Fibroblast of pulmonary artery (primary cell): ENCODE results near the gene MRPL22.
"Not testable (repeated sequence)": the region's sequence is repeated elsewhere in the genome, so short reads cannot be mapped to it uniquely, and the experiment has no call there.

ENCODE experiments used
- DNase-seq: peaks from one replicate; pipeline ENCODE4 v3.0.0-alpha.2; 2010; ENCODE audit warnings: low read depth
- H3K4me3 ChIP-seq: replicated peaks from 2 replicates; pipeline ENCODE4 v1.5.1; 2011; ENCODE audit warnings: low read depth, mild to moderate bottlenecking, control low read depth, low read length, moderate library complexity
- TF ChIP-seq, protein P1 (sequence below): IDR thresholded peaks from 2 replicates; pipeline ENCODE4 v1.5.1; 2011; ENCODE audit warnings: mild to moderate bottlenecking, control low read depth, low read length, inconsistent platforms; ENCODE audit errors: missing control alignments

MRPL22 gene

DNA sequence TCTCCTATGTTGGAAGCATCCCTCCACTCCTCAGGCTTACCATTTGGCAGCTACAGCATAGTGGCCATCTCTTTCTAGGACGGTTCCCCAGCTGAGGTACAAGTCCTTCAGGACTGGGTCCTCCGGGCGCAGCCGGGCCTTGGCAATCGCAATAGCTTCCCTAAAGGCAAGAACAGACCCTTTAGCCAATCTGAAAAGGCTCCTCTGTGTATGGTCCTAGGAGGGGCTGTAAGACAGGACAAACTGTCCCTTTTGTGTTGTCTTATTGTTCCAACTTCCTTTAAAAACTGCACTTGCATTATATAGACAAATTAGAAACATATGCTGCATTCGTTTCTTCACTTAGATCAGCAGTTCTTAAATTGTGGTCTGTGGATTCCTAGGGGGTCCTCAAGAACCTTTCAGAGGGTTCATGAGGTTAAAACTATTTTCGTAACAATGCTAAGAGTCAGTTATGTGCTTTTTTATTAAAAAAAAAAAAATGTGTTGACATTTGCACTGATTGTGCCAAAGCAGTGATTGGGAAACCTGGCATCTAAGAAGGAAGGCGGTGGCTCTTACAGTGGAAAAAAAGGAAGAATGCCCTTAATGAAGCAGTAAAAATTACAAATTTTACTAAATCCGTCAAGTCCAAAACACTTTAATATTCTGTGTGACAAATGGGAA, 41.6 kb upstream of the MRPL22 start:
- no peak overlapping the region for H3K4me3 ChIP-seq
- DNase-seq = no peak
- TF ChIP-seq, protein P1, sequence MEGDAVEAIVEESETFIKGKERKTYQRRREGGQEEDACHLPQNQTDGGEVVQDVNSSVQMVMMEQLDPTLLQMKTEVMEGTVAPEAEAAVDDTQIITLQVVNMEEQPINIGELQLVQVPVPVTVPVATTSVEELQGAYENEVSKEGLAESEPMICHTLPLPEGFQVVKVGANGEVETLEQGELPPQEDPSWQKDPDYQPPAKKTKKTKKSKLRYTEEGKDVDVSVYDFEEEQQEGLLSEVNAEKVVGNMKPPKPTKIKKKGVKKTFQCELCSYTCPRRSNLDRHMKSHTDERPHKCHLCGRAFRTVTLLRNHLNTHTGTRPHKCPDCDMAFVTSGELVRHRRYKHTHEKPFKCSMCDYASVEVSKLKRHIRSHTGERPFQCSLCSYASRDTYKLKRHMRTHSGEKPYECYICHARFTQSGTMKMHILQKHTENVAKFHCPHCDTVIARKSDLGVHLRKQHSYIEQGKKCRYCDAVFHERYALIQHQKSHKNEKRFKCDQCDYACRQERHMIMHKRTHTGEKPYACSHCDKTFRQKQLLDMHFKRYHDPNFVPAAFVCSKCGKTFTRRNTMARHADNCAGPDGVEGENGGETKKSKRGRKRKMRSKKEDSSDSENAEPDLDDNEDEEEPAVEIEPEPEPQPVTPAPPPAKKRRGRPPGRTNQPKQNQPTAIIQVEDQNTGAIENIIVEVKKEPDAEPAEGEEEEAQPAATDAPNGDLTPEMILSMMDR = no peak

DNA sequence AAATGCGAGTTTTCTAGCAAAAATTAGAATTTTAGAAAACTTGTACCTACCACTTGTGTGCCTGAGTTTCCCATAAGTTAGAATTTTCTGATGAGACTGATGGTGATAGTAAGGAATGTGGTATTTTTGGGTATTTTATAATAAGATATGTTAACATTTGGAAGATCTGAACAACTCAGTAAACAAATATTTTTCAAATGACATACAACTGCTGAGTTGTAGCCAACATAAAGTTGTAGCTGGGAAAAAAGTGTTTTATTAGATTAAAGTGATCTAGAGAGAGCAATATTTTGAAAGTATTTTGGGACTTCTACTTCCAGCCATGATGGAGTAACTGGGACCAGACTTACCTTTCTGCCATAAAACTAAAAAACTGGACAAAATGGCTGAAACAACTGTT, 40.8 kb upstream of the MRPL22 start:
- TF ChIP-seq, protein P1 = no peak
- no peak overlapping the region for H3K4me3 ChIP-seq
- no peak for DNase-seq

DNA sequence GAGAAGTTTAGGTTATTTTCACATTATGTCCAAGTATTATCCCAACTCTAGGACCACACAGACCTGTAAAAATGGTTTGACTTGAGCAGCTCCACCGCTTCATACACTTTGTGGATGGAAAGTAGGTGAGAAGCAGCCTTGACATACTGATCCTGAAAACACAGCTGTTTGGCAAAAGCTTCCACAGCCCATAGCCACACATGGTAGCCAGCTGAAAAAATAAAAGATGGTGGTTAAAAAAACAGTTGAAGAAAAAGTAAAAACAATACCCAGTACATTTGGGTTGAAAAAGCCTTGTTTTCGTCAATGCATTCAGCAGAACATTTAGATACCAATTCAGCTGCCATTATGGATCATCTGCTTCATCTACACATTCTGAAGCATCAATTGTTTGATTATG, 39.6 kb upstream of the MRPL22 start:
- TF ChIP-seq, protein P1 = no peak
- H3K4me3 ChIP-seq = no peak overlapping the region
- no peak for DNase-seq

DNA sequence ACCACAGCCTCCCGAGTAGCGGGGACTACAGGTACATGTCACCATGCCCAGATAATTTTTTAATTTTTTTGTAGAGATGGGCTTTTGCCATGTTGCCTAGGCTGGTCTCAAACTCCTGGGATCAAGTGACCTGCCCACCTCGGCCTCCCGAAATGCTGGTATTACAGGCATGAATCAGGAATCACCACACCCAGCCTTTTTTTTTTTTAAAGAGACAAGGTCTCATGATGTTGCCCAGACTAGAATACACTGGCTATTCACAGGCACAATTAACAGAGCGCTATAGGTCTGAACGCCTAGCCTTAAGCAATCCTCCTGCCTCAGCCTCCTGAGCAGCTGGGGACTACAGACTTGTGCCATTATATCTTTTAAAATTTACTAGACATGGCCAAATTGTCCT, 39.0 kb upstream of the MRPL22 start:
- TF ChIP-seq, protein P1 = no peak

DNA sequence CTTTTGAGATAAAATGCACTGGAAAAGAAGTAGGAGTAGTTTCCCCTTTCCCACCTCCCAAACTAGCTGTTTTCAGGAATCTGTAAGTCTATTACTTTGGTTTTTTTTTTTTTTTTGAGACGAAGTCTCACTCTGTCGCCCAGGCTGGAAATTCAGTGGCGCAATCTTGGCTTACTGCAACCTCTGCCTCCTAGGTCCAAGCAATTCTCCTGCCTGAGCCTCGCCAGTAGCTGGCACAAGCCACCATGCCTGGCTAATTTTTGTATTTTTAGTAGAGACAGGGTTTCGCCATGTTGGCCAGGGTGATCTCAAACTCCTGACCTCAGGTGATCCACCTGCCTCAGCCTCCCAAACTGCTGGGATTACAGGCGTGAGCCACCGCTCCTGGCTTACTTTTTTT, 35.3 kb upstream of the MRPL22 start:
- DNase-seq, H3K4me3 ChIP-seq: not testable (repeated sequence)

More for the DNA sequence above, 39.0 kb upstream of the MRPL22 start:
- no peak overlapping the region for H3K4me3 ChIP-seq
- DNase-seq = no peak

DNA sequence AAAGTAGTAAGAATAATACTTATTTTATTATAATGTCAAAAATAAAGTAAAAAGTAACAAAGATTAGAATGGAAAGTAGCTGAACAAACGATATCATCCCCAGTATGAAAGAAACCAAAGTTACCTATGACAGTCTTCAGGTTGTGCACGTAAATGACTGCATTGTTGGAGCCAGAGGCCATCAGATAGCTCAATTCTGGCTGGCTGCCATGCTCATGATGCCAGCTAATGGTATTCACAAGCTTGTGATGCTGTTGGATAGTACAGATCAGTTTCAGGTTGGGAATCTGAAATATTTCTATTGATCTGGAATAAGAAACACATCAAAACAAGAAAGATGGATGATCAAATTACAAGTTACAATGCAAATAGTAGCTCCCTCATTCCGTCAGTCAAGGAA, 24.0 kb upstream of the MRPL22 start:
- H3K4me3 ChIP-seq = no peak overlapping the region
- TF ChIP-seq, protein P1 = no peak
- no peak for DNase-seq

DNA sequence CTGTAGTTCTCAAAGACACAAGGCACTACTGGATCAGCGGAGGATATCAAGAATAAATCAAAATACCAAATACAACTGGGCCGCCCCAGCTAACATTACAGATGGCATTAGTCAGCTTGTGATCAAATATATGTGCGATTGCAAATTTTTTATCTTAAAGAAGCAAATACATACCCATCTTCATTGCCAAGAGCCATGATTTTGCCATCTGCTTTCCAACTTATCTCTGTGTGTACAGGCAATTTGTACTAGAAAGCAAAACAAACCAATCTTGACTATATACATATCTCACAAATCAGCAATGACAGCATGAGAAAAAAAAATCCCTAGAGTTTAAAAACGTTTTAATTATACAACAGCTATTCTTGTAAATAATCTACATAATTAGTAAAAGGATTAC, 23.1 kb upstream of the MRPL22 start:
- DNase-seq = no peak
- H3K4me3 ChIP-seq = no peak overlapping the region
- TF ChIP-seq, protein P1 = no peak
